Body of pancreas (tissue), 4 donors: Measurements from ENCODE around the gene FHOD3.

ENCODE experiments used
- POLR2A ChIP-seq, 3 donors: fragments of 450-650 bp; IDR thresholded peaks; one replicate each; pipeline ENCODE4 v1.6.1; 2016; ENCODE audit warnings: antibody characterized with exemption in 3 of 3, mild to moderate bottlenecking in 2 of 3
- TF ChIP-seq, protein P1 (sequence below), 7 experiments: fragments of 450-650 bp in 4 of 7; fragments of 200-600 bp in 3 of 7; sonication (generic) in 3 of 7; IDR thresholded peaks; one replicate each; pipeline ENCODE4 v1.5.1; 2016 to 2019; ENCODE audit warnings: antibody characterized with exemption in 7 of 7

DNA sequence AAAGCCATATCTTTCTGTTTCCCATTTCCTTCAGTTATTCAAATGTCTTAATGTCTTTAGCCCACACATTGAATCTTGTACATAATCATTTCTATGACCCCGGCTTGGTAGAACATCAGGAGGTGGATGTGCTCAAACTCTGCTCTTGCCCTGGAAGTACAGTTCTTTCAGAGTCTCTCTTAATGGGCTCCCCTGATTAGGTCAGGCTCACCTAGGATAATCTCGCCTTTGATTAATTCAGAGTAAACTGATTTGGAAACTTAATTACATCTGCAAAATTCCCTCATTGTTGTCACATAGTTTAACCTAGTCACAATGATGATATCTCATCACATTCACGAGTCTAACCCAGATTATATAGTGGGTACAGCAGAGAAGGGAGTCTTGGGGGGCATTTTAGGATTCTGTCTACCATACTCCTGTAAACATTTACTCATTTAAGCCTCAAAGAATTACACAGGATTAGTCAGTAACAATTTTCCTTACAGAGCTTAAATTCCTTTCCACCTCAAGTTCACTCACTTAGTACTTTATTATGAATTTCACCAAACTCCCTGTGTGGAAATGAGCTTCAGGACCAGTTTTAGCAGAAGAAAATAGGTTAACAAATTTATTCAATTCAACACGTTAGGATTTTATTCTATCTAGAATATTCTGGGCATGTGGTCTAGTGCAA is 135.5 kb downstream of the FHOD3 start:
- TF ChIP-seq, protein P1, sequence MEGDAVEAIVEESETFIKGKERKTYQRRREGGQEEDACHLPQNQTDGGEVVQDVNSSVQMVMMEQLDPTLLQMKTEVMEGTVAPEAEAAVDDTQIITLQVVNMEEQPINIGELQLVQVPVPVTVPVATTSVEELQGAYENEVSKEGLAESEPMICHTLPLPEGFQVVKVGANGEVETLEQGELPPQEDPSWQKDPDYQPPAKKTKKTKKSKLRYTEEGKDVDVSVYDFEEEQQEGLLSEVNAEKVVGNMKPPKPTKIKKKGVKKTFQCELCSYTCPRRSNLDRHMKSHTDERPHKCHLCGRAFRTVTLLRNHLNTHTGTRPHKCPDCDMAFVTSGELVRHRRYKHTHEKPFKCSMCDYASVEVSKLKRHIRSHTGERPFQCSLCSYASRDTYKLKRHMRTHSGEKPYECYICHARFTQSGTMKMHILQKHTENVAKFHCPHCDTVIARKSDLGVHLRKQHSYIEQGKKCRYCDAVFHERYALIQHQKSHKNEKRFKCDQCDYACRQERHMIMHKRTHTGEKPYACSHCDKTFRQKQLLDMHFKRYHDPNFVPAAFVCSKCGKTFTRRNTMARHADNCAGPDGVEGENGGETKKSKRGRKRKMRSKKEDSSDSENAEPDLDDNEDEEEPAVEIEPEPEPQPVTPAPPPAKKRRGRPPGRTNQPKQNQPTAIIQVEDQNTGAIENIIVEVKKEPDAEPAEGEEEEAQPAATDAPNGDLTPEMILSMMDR (IDR thresholded peaks at IDR 0.05) = no peak
- TF ChIP-seq POLR2A (IDR thresholded peaks at IDR 0.05) = no peak
